ENCODE results near the gene GUK1. TPM values are rescaled to one million over a fixed set of nuclear protein-coding genes. Genes with fewer than 3 reads are reported as not detected.

GUK1 gene
- total and polyA plus RNA-seq, 2 of the 8 experiments (the other 6 are each of a cell fraction or from before 2014, with no cell fraction given), result 68.5 to 183 TPM

DNA sequence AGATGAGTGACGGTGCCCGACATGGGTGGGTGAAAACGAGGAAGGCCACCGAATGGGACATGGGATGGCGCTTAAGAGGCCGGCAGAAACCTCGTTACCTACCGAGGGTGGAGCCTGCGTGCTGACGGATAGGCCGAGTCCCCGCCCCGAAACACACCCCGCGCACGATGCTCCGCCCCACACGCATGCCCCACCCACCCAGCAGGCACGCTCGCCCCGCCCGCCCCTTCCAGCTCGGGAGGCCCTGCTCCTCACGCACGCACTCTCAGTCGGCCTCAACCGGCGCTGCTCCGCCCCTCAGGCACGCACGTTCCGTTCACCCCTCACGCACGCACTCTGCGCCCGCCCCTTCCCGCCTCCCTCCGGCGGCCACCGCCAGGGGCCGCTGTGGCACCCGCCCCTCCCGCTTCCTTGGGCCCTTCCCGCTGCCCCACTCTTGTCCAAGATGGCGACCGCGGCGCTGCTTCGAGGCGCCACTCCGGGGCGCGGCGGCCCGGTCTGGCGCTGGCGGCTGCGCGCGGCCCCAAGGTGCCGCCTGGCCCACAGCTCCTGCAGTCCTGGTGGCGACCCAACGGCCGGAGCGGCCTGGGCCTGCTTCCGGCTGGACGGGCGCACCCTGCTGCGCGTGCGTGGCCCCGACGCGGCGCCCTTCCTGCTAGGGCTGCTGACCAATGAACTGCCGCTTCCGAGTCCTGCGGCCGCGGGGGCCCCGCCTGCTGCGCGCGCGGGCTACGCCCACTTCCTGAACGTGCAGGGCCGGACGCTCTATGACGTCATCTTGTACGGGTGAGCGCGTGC, 25.5 kb downstream of the GUK1 start, which contains the start of gene IBA57 (continued):
- TF ChIP-seq NRF1 (IDR thresholded peaks at IDR 0.05; ENCODE audit: low read depth, low read length) (peak; percentile 29; the same call in 1 of the 2 replicates), CREB1 (IDR thresholded peaks at IDR 0.05) (peak; percentile 93), SIRT6 (IDR thresholded peaks at IDR 0.05; ENCODE audit: low read length) (no peak), ZNF274 (IDR thresholded peaks at IDR 0.05; ENCODE audit: borderline replicate concordance, extremely low read depth, low read length) (no peak), SIN3A (conservative IDR thresholded peaks at IDR 0.05 in 1 of 2, IDR thresholded peaks at IDR 0.05 in 1 of 2; ENCODE audit: low read depth in 1 of 2, low read length in 2 of 2) (peak in 1 of 2 experiments; percentile 43; a peak in 1 of 4 replicates), HDAC6 (IDR thresholded peaks at IDR 0.05; ENCODE audit: low read depth, low read length) (no peak), EP300 (IDR thresholded peaks at IDR 0.05; ENCODE audit: borderline replicate concordance in 1 of 2, low read depth in 2 of 2, low read length in 2 of 2) (peak in 1 of 2 experiments; percentile 33; a peak in 1 of 3 replicates), BACH1 (IDR thresholded peaks at IDR 0.05; ENCODE audit: low read length) (no peak), KDM4A (IDR thresholded peaks at IDR 0.05; ENCODE audit: low read depth, low read length, severe bottlenecking) (peak; percentile 42), TAF7 (optimal IDR thresholded peaks at IDR 0.05; ENCODE audit: borderline replicate concordance, low read depth, low read length) (peak; percentile 98), TAF1 (IDR thresholded peaks at IDR 0.05; ENCODE audit: low read depth, low read length) (peak; percentile 99), RBBP5 (IDR thresholded peaks at IDR 0.05; ENCODE audit: borderline replicate concordance, low read depth, low read length) (0 out of 2 replicates have a peak, but pooled peaks have one; percentile 74), TEAD4 (IDR thresholded peaks at IDR 0.05; ENCODE audit: low read depth, low read length) (peak; percentile 30; the same call in 1 of the 2 replicates), RNF2 (IDR thresholded peaks at IDR 0.05; ENCODE audit: borderline replicate concordance, low read depth, low read length, missing control alignments, poor library complexity, severe bottlenecking) (no peak), GABPA (IDR thresholded peaks at IDR 0.05; ENCODE audit: borderline replicate concordance, insufficient read depth, low read length) (no peak)
- TF ChIP-seq, protein P1, sequence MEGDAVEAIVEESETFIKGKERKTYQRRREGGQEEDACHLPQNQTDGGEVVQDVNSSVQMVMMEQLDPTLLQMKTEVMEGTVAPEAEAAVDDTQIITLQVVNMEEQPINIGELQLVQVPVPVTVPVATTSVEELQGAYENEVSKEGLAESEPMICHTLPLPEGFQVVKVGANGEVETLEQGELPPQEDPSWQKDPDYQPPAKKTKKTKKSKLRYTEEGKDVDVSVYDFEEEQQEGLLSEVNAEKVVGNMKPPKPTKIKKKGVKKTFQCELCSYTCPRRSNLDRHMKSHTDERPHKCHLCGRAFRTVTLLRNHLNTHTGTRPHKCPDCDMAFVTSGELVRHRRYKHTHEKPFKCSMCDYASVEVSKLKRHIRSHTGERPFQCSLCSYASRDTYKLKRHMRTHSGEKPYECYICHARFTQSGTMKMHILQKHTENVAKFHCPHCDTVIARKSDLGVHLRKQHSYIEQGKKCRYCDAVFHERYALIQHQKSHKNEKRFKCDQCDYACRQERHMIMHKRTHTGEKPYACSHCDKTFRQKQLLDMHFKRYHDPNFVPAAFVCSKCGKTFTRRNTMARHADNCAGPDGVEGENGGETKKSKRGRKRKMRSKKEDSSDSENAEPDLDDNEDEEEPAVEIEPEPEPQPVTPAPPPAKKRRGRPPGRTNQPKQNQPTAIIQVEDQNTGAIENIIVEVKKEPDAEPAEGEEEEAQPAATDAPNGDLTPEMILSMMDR (IDR thresholded peaks at IDR 0.05; ENCODE audit: control extremely low read depth in 1 of 3, insufficient read depth in 1 of 3, low read depth in 1 of 3, low read length in 3 of 3), result peak in 2 of 3 experiments; percentile 75 to 82; a peak in 3 of 4 replicates
- TF ChIP-seq, protein P2, sequence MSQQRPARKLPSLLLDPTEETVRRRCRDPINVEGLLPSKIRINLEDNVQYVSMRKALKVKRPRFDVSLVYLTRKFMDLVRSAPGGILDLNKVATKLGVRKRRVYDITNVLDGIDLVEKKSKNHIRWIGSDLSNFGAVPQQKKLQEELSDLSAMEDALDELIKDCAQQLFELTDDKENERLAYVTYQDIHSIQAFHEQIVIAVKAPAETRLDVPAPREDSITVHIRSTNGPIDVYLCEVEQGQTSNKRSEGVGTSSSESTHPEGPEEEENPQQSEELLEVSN (IDR thresholded peaks at IDR 0.05), result peak; percentile 79
- TF ChIP-seq, protein P3, sequence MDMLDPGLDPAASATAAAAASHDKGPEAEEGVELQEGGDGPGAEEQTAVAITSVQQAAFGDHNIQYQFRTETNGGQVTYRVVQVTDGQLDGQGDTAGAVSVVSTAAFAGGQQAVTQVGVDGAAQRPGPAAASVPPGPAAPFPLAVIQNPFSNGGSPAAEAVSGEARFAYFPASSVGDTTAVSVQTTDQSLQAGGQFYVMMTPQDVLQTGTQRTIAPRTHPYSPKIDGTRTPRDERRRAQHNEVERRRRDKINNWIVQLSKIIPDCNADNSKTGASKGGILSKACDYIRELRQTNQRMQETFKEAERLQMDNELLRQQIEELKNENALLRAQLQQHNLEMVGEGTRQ (IDR thresholded peaks at IDR 0.05; ENCODE audit: low read length), result 0 out of 2 replicates have a peak, but pooled peaks have one; percentile 13
